Measurements from ENCODE around the gene RNASE8. TPM values are rescaled to one million over a fixed set of nuclear protein-coding genes. Genes with fewer than 3 reads are reported as not detected.

RNASE8 gene
- total RNA-seq, 1 donor from 2014 or later: not detected

DNA sequence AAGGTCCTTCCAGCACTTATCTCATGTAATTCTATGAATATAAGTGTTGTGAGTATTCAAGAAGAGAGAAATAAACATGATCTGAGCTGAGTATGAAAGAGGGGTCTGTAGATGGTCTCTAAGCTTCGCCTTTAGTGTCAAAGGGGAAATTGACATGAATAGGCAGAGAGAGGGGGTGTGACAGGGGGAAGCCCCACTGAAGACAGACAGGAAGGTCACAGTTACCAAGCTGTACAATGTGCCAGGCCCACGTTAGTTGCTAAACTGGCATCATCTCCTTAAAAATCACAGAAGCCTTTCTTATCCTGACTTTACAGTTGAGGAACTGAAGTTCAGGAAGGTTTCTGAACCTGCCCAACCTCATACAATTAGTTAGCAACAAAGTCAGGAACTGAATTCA lies 20.1 kb downstream of the RNASE8 start:
- Mint-ChIP-seq H3K9me3 (ENCODE audit: unreplicated experiment) (no peaks in the 10 kb centered on the region), H3K36me3 (ENCODE audit: low read depth, unreplicated experiment) (peaks cover 31% of the 10 kb centered on the region), H3K27me3 (ENCODE audit: low read depth, unreplicated experiment) (no peaks in the 10 kb centered on the region), H3K4me1 (ENCODE audit: low read depth, unreplicated experiment) (peaks cover 7% of the 10 kb centered on the region), H3K27ac (ENCODE audit: unreplicated experiment) (no peak overlapping the region), H3K4me3 (ENCODE audit: unreplicated experiment) (no peak overlapping the region)
- peaks cover 68% of the 10 kb centered on the region for H3K36me3 ChIP-seq (ENCODE audit: insufficient read depth, low read length)
- no peaks in the 10 kb centered on the region for H3K9me3 ChIP-seq (ENCODE audit: insufficient read depth, low read depth, low read length)
- H3K27me3 ChIP-seq (ENCODE audit: insufficient read depth, low read length): no peaks in the 10 kb centered on the region
- FAIRE-seq: no peak
- peaks cover 5% of the 10 kb centered on the region for H3K4me1 ChIP-seq (ENCODE audit: insufficient read depth, low read length)
- no peak for DNase-seq (ENCODE audit: low read depth)
- TF ChIP-seq, protein P1, sequence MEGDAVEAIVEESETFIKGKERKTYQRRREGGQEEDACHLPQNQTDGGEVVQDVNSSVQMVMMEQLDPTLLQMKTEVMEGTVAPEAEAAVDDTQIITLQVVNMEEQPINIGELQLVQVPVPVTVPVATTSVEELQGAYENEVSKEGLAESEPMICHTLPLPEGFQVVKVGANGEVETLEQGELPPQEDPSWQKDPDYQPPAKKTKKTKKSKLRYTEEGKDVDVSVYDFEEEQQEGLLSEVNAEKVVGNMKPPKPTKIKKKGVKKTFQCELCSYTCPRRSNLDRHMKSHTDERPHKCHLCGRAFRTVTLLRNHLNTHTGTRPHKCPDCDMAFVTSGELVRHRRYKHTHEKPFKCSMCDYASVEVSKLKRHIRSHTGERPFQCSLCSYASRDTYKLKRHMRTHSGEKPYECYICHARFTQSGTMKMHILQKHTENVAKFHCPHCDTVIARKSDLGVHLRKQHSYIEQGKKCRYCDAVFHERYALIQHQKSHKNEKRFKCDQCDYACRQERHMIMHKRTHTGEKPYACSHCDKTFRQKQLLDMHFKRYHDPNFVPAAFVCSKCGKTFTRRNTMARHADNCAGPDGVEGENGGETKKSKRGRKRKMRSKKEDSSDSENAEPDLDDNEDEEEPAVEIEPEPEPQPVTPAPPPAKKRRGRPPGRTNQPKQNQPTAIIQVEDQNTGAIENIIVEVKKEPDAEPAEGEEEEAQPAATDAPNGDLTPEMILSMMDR (IDR thresholded peaks at IDR 0.05; ENCODE audit: insufficient read depth, low read depth, low read length): no peak
- no peak for TF ChIP-seq EZH2 (IDR thresholded peaks at IDR 0.05; ENCODE audit: insufficient read depth, low read length)
- H2AFZ ChIP-seq (ENCODE audit: low read depth, low read length): no peak overlapping the region
- H3K4me2 ChIP-seq (ENCODE audit: low read length): no peak overlapping the region
- H3K79me2 ChIP-seq (ENCODE audit: insufficient read depth, low read length): peaks cover 38% of the 10 kb centered on the region
- H4K20me1 ChIP-seq (ENCODE audit: insufficient read depth, low read length): peaks cover 76% of the 10 kb centered on the region
- H3K27ac ChIP-seq (ENCODE audit: low read depth, low read length): no peak overlapping the region
- H3K4me3 ChIP-seq (ENCODE audit: insufficient read depth, low read depth, low read length): no peak overlapping the region
- no peak overlapping the region for H3K9ac ChIP-seq (ENCODE audit: low read length)

DNA sequence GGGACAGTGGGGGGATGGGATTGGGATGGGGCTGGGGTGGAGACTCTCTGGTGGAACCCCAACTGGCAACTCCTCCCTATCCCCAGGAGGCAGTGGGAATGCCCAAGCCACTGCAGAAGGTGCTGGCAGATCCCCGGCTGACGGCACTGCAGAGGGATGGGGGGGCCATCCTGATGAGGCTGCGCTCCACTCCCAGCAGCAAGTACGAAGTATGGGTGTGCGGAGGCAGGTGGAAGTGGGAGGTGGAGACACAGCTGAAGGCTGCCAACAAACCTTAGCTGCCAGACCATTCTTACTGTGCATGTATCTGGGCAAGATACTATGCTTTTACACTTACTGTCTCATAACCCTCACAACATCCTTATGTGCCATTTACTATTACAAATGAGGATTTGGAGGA lies 20.7 kb downstream of the RNASE8 start:
- Histone ChIP-seq H3K4me1 (ENCODE audit: insufficient read depth, low read length) (no peaks in the 10 kb centered on the region), H3K27me3 (ENCODE audit: insufficient read depth, low read length) (no peaks in the 10 kb centered on the region), H3K27ac (ENCODE audit: low read depth, low read length) (no peak overlapping the region), H4K20me1 (ENCODE audit: insufficient read depth, low read length) (peaks cover 74% of the 10 kb centered on the region), H3K79me2 (ENCODE audit: insufficient read depth, low read length) (peaks cover 31% of the 10 kb centered on the region), H2AFZ (ENCODE audit: low read depth, low read length) (no peak overlapping the region), H3K9me3 (ENCODE audit: insufficient read depth, low read depth, low read length) (no peaks in the 10 kb centered on the region), H3K4me2 (ENCODE audit: low read length) (no peak overlapping the region), H3K36me3 (ENCODE audit: insufficient read depth, low read length) (peaks cover 66% of the 10 kb centered on the region), H3K4me3 (ENCODE audit: insufficient read depth, low read depth, low read length) (no peak overlapping the region), H3K9ac (ENCODE audit: low read length) (no peak overlapping the region)
- no peaks in the 10 kb centered on the region for H3K9me3 Mint-ChIP-seq (ENCODE audit: unreplicated experiment)
- peak overlapping the region; percentile 34 for H3K4me3 Mint-ChIP-seq (ENCODE audit: unreplicated experiment)
- H3K27ac Mint-ChIP-seq (ENCODE audit: unreplicated experiment): no peak overlapping the region
- H3K4me1 Mint-ChIP-seq (ENCODE audit: low read depth, unreplicated experiment): peaks cover 5% of the 10 kb centered on the region
- TF ChIP-seq, protein P1 (IDR thresholded peaks at IDR 0.05; ENCODE audit: insufficient read depth, low read depth, low read length): no peak
- no peak for TF ChIP-seq EZH2 (IDR thresholded peaks at IDR 0.05; ENCODE audit: insufficient read depth, low read length)
- DNase-seq (ENCODE audit: low read depth): no peak
- no peak for FAIRE-seq
- peaks cover 31% of the 10 kb centered on the region for H3K36me3 Mint-ChIP-seq (ENCODE audit: low read depth, unreplicated experiment)
- no peaks in the 10 kb centered on the region for H3K27me3 Mint-ChIP-seq (ENCODE audit: low read depth, unreplicated experiment)

DNA sequence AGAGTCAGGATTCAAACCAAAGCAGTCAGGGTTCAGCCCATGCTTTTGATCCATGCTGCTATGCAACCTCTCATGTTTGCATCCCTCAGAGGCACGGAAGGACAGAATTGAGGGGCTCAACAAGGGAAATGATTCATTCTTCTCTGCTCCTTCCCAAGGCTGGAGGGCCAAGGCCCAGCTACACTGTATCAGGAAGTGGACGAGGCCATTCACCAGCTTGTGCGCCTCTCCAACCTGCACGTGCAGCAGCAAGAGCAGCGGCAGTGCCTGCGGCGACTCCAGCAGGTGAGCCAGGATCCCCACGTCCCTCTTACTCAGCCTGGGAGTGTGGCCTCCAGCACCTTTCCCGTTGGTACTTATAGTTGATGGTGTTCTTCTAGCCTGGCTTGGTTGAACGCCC lies 21.1 kb downstream of the RNASE8 start:
- no peak for TF ChIP-seq EZH2 (IDR thresholded peaks at IDR 0.05; ENCODE audit: insufficient read depth, low read length)
- TF ChIP-seq, protein P1 (IDR thresholded peaks at IDR 0.05; ENCODE audit: insufficient read depth, low read depth, low read length): no peak
- Histone ChIP-seq H3K4me1 (ENCODE audit: insufficient read depth, low read length) (no peaks in the 10 kb centered on the region), H3K27me3 (ENCODE audit: insufficient read depth, low read length) (no peaks in the 10 kb centered on the region), H3K79me2 (ENCODE audit: insufficient read depth, low read length) (peaks cover 27% of the 10 kb centered on the region), H3K4me3 (ENCODE audit: insufficient read depth, low read depth, low read length) (no peak overlapping the region), H2AFZ (ENCODE audit: low read depth, low read length) (no peak overlapping the region), H3K9ac (ENCODE audit: low read length) (no peak overlapping the region), H4K20me1 (ENCODE audit: insufficient read depth, low read length) (peaks cover 69% of the 10 kb centered on the region), H3K9me3 (ENCODE audit: insufficient read depth, low read depth, low read length) (no peaks in the 10 kb centered on the region), H3K27ac (ENCODE audit: low read depth, low read length) (no peak overlapping the region), H3K36me3 (ENCODE audit: insufficient read depth, low read length) (peaks cover 62% of the 10 kb centered on the region), H3K4me2 (ENCODE audit: low read length) (no peak overlapping the region)
- no peak for FAIRE-seq
- no peaks in the 10 kb centered on the region for H3K27me3 Mint-ChIP-seq (ENCODE audit: low read depth, unreplicated experiment)
- no peak overlapping the region for H3K27ac Mint-ChIP-seq (ENCODE audit: unreplicated experiment)
- H3K9me3 Mint-ChIP-seq (ENCODE audit: unreplicated experiment): no peaks in the 10 kb centered on the region
- peaks cover under 1% of the 10 kb centered on the region for H3K4me1 Mint-ChIP-seq (ENCODE audit: low read depth, unreplicated experiment)
- H3K36me3 Mint-ChIP-seq (ENCODE audit: low read depth, unreplicated experiment): peaks cover 28% of the 10 kb centered on the region
- DNase-seq (ENCODE audit: low read depth): no peak
- H3K4me3 Mint-ChIP-seq (ENCODE audit: unreplicated experiment): no peak overlapping the region

Data from astrocyte (in vitro differentiated cells and primary cell).